ENCODE data around the gene BEND3. TPM values are rescaled to one million over a fixed set of nuclear protein-coding genes. Genes with fewer than 3 reads are reported as not detected.

BEND3 gene
- total RNA-seq, 1 experiment from 2014 or later = 70.2 TPM

DNA sequence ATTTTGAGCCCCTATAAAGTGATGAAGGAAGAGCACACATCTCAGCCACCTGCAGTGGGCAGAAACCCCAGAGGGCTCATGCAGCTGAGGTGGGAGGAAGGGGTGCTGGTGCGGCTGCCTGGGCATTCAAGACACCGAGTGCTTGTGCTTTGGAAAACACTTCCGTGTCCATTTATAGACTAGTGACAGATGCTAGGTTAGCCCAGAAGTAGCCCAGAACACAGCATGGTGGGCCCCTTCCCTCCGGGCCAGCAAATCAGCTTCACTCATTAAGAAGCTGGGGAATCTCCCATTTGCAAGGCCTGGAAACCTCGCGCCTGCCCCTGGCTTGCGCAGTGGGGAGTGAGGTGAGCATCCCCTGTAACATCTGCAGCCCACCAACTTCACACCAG lies 12.9 kb downstream of the BEND3 start:
- peaks cover 17% of the 10 kb centered on the region for H3K4me1 ChIP-seq (ENCODE audit: insufficient read depth, low read length)
- no peak overlapping the region for H3K4me2 ChIP-seq (ENCODE audit: insufficient read depth, insufficient read length, low read length)
- H3K27ac Mint-ChIP-seq = peak overlapping the region; percentile 23 to 75 (median 47); a peak in 5 of 7 replicates
- no peaks in the 10 kb centered on the region for H3K27me3 ChIP-seq (ENCODE audit: insufficient read depth, low read length)
- H2AK5ac ChIP-seq (ENCODE audit: insufficient read length, low read length) = no peak overlapping the region
- H4K5ac ChIP-seq (ENCODE audit: insufficient read length, low read depth, low read length) = no peak overlapping the region
- H3K23ac ChIP-seq (ENCODE audit: insufficient read length, low read depth, low read length) = no peak overlapping the region
- no CpG with 5 or more reads among the region's 7 CpGs for WGBS (ENCODE audit: extremely low coverage, insufficient read length, low lambda C conversion rate)
- H3K23me2 ChIP-seq (ENCODE audit: insufficient read length, low read depth, low read length, poor library complexity, severe bottlenecking) = no peaks in the 10 kb centered on the region
- no peak overlapping the region for H3K4ac ChIP-seq (ENCODE audit: low read depth, low read length)
- H3K27ac ChIP-seq (ENCODE audit: insufficient read length, low read depth, low read length) = no peak overlapping the region
- peaks cover 52 to 53% of the 10 kb centered on the region in 2 experiments for H3K4me1 Mint-ChIP-seq
- H3K9me3 ChIP-seq (ENCODE audit: control insufficient read depth, low read depth, low read length) = no peaks in the 10 kb centered on the region
- H2BK20ac ChIP-seq (ENCODE audit: low read depth, low read length, poor library complexity, severe bottlenecking) = no peak overlapping the region
- H3K27me3 Mint-ChIP-seq (ENCODE audit: low read depth) = no peaks in the 10 kb centered on the region
- no peak for DNase-seq
- H3K56ac ChIP-seq (ENCODE audit: insufficient read length, low read depth, low read length) = no peak overlapping the region
- H3K4me3 Mint-ChIP-seq = peak overlapping the region in 1 of 2 experiments; percentile 23; a peak in 2 of 5 replicates
- no peak overlapping the region for H3K9ac ChIP-seq (ENCODE audit: extremely low read depth, insufficient read length, low read length)
- no peak overlapping the region for H3K14ac ChIP-seq (ENCODE audit: insufficient read depth, low read length)
- H3T11ph ChIP-seq (ENCODE audit: low read length) = no peak overlapping the region
- TF ChIP-seq, protein P1, sequence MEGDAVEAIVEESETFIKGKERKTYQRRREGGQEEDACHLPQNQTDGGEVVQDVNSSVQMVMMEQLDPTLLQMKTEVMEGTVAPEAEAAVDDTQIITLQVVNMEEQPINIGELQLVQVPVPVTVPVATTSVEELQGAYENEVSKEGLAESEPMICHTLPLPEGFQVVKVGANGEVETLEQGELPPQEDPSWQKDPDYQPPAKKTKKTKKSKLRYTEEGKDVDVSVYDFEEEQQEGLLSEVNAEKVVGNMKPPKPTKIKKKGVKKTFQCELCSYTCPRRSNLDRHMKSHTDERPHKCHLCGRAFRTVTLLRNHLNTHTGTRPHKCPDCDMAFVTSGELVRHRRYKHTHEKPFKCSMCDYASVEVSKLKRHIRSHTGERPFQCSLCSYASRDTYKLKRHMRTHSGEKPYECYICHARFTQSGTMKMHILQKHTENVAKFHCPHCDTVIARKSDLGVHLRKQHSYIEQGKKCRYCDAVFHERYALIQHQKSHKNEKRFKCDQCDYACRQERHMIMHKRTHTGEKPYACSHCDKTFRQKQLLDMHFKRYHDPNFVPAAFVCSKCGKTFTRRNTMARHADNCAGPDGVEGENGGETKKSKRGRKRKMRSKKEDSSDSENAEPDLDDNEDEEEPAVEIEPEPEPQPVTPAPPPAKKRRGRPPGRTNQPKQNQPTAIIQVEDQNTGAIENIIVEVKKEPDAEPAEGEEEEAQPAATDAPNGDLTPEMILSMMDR (conservative IDR thresholded peaks at IDR 0.05) = no peak
- no peak overlapping the region for H2BK15ac ChIP-seq (ENCODE audit: low read depth, low read length)
- no peak overlapping the region for H2AFZ ChIP-seq (ENCODE audit: low read length)
- no peak overlapping the region for H4K91ac ChIP-seq (ENCODE audit: insufficient read length, low read depth, low read length)
- no peak overlapping the region for H2BK5ac ChIP-seq (ENCODE audit: insufficient read length, low read length)
- no peak overlapping the region for H4K8ac ChIP-seq (replicated peaks; ENCODE audit: insufficient read length, low read depth, low read length)
- no peak overlapping the region for H3K18ac ChIP-seq (ENCODE audit: insufficient read length, low read depth, low read length)
- no peaks in the 10 kb centered on the region for H3K79me1 ChIP-seq (ENCODE audit: insufficient read depth, low read depth, low read length, poor library complexity, severe bottlenecking)
- no peaks in the 10 kb centered on the region; the same call in 1 of the 2 replicates for H3K79me2 ChIP-seq (ENCODE audit: insufficient read depth, low read length)
- no peak overlapping the region for H2BK120ac ChIP-seq (ENCODE audit: low read depth, low read length, poor library complexity, severe bottlenecking)
- peaks cover 1 to 31% (median 17%) of the 10 kb centered on the region in 3 experiments; a peak in 6 of 7 replicates for H3K36me3 Mint-ChIP-seq (ENCODE audit: insufficient read depth in 1 of 3, low read depth in 3 of 3)
- no peaks in the 10 kb centered on the region for H3K9me3 Mint-ChIP-seq
- no peaks in the 10 kb centered on the region for H4K20me1 ChIP-seq (ENCODE audit: control insufficient read depth, insufficient read depth, insufficient read length)
- H2BK12ac ChIP-seq (ENCODE audit: insufficient read length, low read depth, low read length) = no peak overlapping the region

Data from H9 (cell line).